Uterus (tissue), 4 donors: Measurements from ENCODE around the gene CLMP. TPM values are rescaled to one million over a fixed set of nuclear protein-coding genes. Genes with fewer than 3 reads are reported as not detected.

Source experiments
- DNase-seq, 2 donors: peaks; one replicate each; pipeline ENCODE4 v3.0.0-alpha.2; 2019 to 2020
- H3K27ac ChIP-seq, 2 donors: fragments of 200-600 bp; sonication (generic); 1 replicate in 1 of 2; 2 replicates in 1 of 2; pipeline ENCODE4 v1.5.1; 2016 to 2018
- H3K27me3 ChIP-seq, 2 donors: fragments of 200-600 bp; sonication (generic); one replicate each; pipeline ENCODE4 v1.5.1; 2018 to 2019; ENCODE audit warnings: control low read depth in 1 of 2
- H3K36me3 ChIP-seq, 2 donors: fragments of 200-600 bp; sonication (generic); one replicate each; pipeline ENCODE4 v1.5.1; 2019; ENCODE audit warnings: control low read depth in 1 of 2
- H3K4me1 ChIP-seq, 2 donors: fragments of 200-600 bp; sonication (generic); one replicate each; pipeline ENCODE4 v1.5.1; 2018 to 2019; ENCODE audit warnings: control low read depth in 1 of 2
- H3K4me3 ChIP-seq, 2 donors: fragments of 200-600 bp; sonication (generic); 1 replicate in 1 of 2; 2 replicates in 1 of 2; pipeline ENCODE4 v1.5.1; 2018 to 2019; ENCODE audit warnings: mild to moderate bottlenecking in 1 of 2
- H3K9me3 ChIP-seq, 2 donors: fragments of 200-600 bp; sonication (generic); one replicate each; pipeline ENCODE4 v1.5.1; 2019; ENCODE audit warnings: control low read depth in 1 of 2
- CTCF ChIP-seq, 4 experiments: fragments of 200-600 bp in 2 of 4; fragments of 450-650 bp in 2 of 4; sonication (generic) in 2 of 4; IDR thresholded peaks; one replicate each; pipeline ENCODE4 v1.5.1; 2016 to 2019; ENCODE audit warnings: antibody characterized with exemption in 4 of 4, mild to moderate bottlenecking in 2 of 4, moderate library complexity in 1 of 4
- POLR2A ChIP-seq, 2 donors: fragments of 450-650 bp; IDR thresholded peaks; one replicate each; pipeline ENCODE4 v1.6.1; 2016; ENCODE audit warnings: antibody characterized with exemption in 2 of 2, mild to moderate bottlenecking in 1 of 2, moderate library complexity in 1 of 2
- intact Hi-C: fragments of 100-400 bp; cut with DNase I; formaldehyde crosslinking; loops from one replicate; pipeline ENCODE4 v1.15.1; 2023; ENCODE audit warnings: low total_unique reads
- total RNA-seq, 4 donors: library from RNA; depleted of rRNA in 3 of 4; stranded (reverse); fragments of >200 nt in 3 of 4; gene quantifications; one replicate each; pipeline versions ENCODE4 v1.1.0 to v1.2.4, GENCODE V29; 2014 to 2023
- donor health status: DM: yes; HTN: yes; CAD: no.

CLMP gene
- total RNA-seq, 4 donors from 2014 or later = 51.6 to 143 (median 95.7) TPM

GRCh38 chr11:123180574-123180973 lies 14.5 kb downstream of the CLMP start:
- Histone ChIP-seq H3K4me3 (no peak overlapping the region), H3K27ac (no peak overlapping the region), H3K27me3 (no peaks in the 10 kb centered on the region), H3K4me1 (peaks cover 4 to 6% of the 10 kb centered on the region in 2 donors), H3K9me3 (no peaks in the 10 kb centered on the region), H3K36me3 (no peaks in the 10 kb centered on the region)
- intact Hi-C loops = no loop called here
- TF ChIP-seq CTCF (IDR thresholded peaks at IDR 0.05) (no peak), POLR2A (IDR thresholded peaks at IDR 0.05) (no peak)
- DNase-seq = no peak

- DNase-seq = no peak
- H3K27me3 ChIP-seq = no peaks in the 10 kb centered on the region
- intact Hi-C loops = no loop called here
- no peak overlapping the region for H3K4me3 ChIP-seq
- no peak overlapping the region for H3K27ac ChIP-seq
- H3K36me3 ChIP-seq = no peaks in the 10 kb centered on the region
- no peak for TF ChIP-seq CTCF (IDR thresholded peaks at IDR 0.05)
- no peak for TF ChIP-seq POLR2A (IDR thresholded peaks at IDR 0.05)
- H3K4me1 ChIP-seq = peaks cover 4 to 10% of the 10 kb centered on the region in 2 donors
- no peaks in the 10 kb centered on the region for H3K9me3 ChIP-seq
Measured at GRCh38 chr11:123180166-123180565, 14.9 kb downstream of the CLMP start.

GRCh38 chr11:123179586-123179985 lies 15.5 kb downstream of the CLMP start:
- Histone ChIP-seq H3K27ac (no peak overlapping the region), H3K9me3 (no peaks in the 10 kb centered on the region), H3K4me3 (no peak overlapping the region), H3K36me3 (no peaks in the 10 kb centered on the region), H3K27me3 (no peaks in the 10 kb centered on the region), H3K4me1 (peaks cover 4 to 13% of the 10 kb centered on the region in 2 donors)
- DNase-seq = no peak
- TF ChIP-seq POLR2A (IDR thresholded peaks at IDR 0.05) (no peak), CTCF (IDR thresholded peaks at IDR 0.05) (no peak)
- intact Hi-C loops = no loop called here

GRCh38 chr11:123178186-123178585 lies 16.9 kb downstream of the CLMP start:
- Histone ChIP-seq H3K36me3 (no peaks in the 10 kb centered on the region), H3K4me3 (no peak overlapping the region), H3K27me3 (no peaks in the 10 kb centered on the region), H3K27ac (no peak overlapping the region), H3K9me3 (no peaks in the 10 kb centered on the region), H3K4me1 (peaks cover 4 to 13% of the 10 kb centered on the region in 2 donors)
- TF ChIP-seq POLR2A (IDR thresholded peaks at IDR 0.05) (no peak), CTCF (IDR thresholded peaks at IDR 0.05) (no peak)
- no peak for DNase-seq
- intact Hi-C loops = no loop called here

GRCh38 chr11:123176785-123177184 lies 18.3 kb downstream of the CLMP start:
- Histone ChIP-seq H3K4me1 (peaks cover 4 to 13% of the 10 kb centered on the region in 2 donors), H3K27me3 (no peaks in the 10 kb centered on the region), H3K27ac (peak overlapping the region; percentile 2 to 86), H3K9me3 (no peaks in the 10 kb centered on the region), H3K36me3 (no peaks in the 10 kb centered on the region), H3K4me3 (no peak overlapping the region)
- no peak for DNase-seq
- no peak for TF ChIP-seq CTCF (IDR thresholded peaks at IDR 0.05)
- TF ChIP-seq POLR2A (IDR thresholded peaks at IDR 0.05) = no peak
- intact Hi-C loops = no loop called here
